Osteoblast (primary cell): ENCODE measurements around the gene ATRNL1. TPM values are rescaled to one million over a fixed set of nuclear protein-coding genes. Genes with fewer than 3 reads are reported as not detected.

Experiments
- DNase-seq: peaks from one replicate; pipeline ENCODE4 v3.0.0; 2011; ENCODE audit warnings: low spot score, mixed read lengths; ENCODE audit not compliant: insufficient read length; ENCODE audit errors: missing footprints
- H2AFZ ChIP-seq: 2 replicates; pipeline ENCODE4 v1.6.0; 2011; ENCODE audit warnings: mild to moderate bottlenecking, low read length
- H3K27ac ChIP-seq: 2 replicates; pipeline ENCODE4 v1.5.1; 2011; ENCODE audit warnings: mild to moderate bottlenecking, low read depth, low read length, moderate library complexity
- H3K27me3 ChIP-seq: 2 replicates; pipeline ENCODE4 v1.6.0; 2012; ENCODE audit warnings: mild to moderate bottlenecking, control low read depth, inconsistent platforms, low read length, moderate library complexity; ENCODE audit not compliant: insufficient read depth
- H3K36me3 ChIP-seq: 2 replicates; pipeline ENCODE4 v1.5.1; 2011; ENCODE audit warnings: mild to moderate bottlenecking, low read length, control low read depth, moderate library complexity; ENCODE audit not compliant: insufficient read depth
- H3K4me1 ChIP-seq: 2 replicates; pipeline ENCODE4 v1.5.1; 2011; ENCODE audit warnings: mild to moderate bottlenecking, low read length, control low read depth, moderate library complexity; ENCODE audit not compliant: insufficient read depth
- H3K4me2 ChIP-seq: 2 replicates; pipeline ENCODE4 v1.6.0; 2011; ENCODE audit warnings: mild to moderate bottlenecking, low read length; ENCODE audit not compliant: insufficient read depth
- H3K4me3 ChIP-seq: fragments of 200-600 bp; sonication (generic); 3 replicates; pipeline ENCODE4 v1.5.1; 2012; ENCODE audit warnings: mild to moderate bottlenecking, low read length, inconsistent platforms; ENCODE audit not compliant: insufficient read depth
- H3K79me2 ChIP-seq: 2 replicates; pipeline ENCODE4 v1.6.0; 2012; ENCODE audit warnings: mild to moderate bottlenecking, low read length, control low read depth, inconsistent platforms; ENCODE audit not compliant: insufficient read depth
- H3K9me3 ChIP-seq: 2 replicates; pipeline ENCODE4 v1.5.1; 2011; ENCODE audit warnings: low read depth, low read length, control low read depth
- H4K20me1 ChIP-seq: 2 replicates; pipeline ENCODE4 v1.6.0; 2012; ENCODE audit warnings: mild to moderate bottlenecking, low read length, control low read depth; ENCODE audit not compliant: insufficient read depth
- CTCF ChIP-seq: IDR thresholded peaks from 2 replicates; pipeline ENCODE4 v1.5.1; 2011; ENCODE audit warnings: mild to moderate bottlenecking, low read depth, low read length, moderate library complexity; ENCODE audit errors: extremely low read depth
- total RNA-seq: library from RNA; depleted of rRNA; stranded (reverse); fragments of >200 nt; gene quantifications from 2 replicates; pipeline ENCODE4 v1.2.3, GENCODE V29; 2012

The ATRNL1 gene
- total RNA-seq, 1 donor: 1.4 TPM

GRCh38 chr10:115964827-115965226, 871.7 kb downstream of the ATRNL1 start:
- no peak for DNase-seq
- Histone ChIP-seq H3K79me2 (no peaks in the 10 kb centered on the region), H4K20me1 (no peaks in the 10 kb centered on the region), H3K4me1 (no peaks in the 10 kb centered on the region), H3K27me3 (peaks cover 2% of the 10 kb centered on the region), H3K4me2 (no peak overlapping the region), H3K4me3 (no peak overlapping the region), H3K36me3 (no peaks in the 10 kb centered on the region), H3K27ac (no peak overlapping the region), H3K9me3 (no peaks in the 10 kb centered on the region), H2AFZ (no peak overlapping the region)
- TF ChIP-seq CTCF: no peak

- Histone ChIP-seq H3K4me3 (no peak overlapping the region), H3K4me1 (no peaks in the 10 kb centered on the region), H4K20me1 (no peaks in the 10 kb centered on the region), H3K27ac (no peak overlapping the region), H3K9me3 (no peaks in the 10 kb centered on the region), H3K4me2 (no peak overlapping the region), H3K36me3 (no peaks in the 10 kb centered on the region), H3K27me3 (peaks cover 2% of the 10 kb centered on the region), H2AFZ (no peak overlapping the region), H3K79me2 (no peaks in the 10 kb centered on the region)
- no peak for TF ChIP-seq CTCF
- DNase-seq: no peak
These were observed 872.2 kb downstream of the ATRNL1 start for GRCh38 chr10:115965376-115965775.

- TF ChIP-seq CTCF: no peak
- Histone ChIP-seq H3K36me3 (no peaks in the 10 kb centered on the region), H2AFZ (no peak overlapping the region), H3K4me1 (no peaks in the 10 kb centered on the region), H3K4me3 (no peak overlapping the region), H3K79me2 (no peaks in the 10 kb centered on the region), H3K4me2 (no peak overlapping the region), H3K9me3 (no peaks in the 10 kb centered on the region), H3K27me3 (peaks cover 2% of the 10 kb centered on the region), H3K27ac (no peak overlapping the region), H4K20me1 (no peaks in the 10 kb centered on the region)
- no peak for DNase-seq
These were observed 875.1 kb downstream of the ATRNL1 start for GRCh38 chr10:115968236-115968635.

- H4K20me1 ChIP-seq: no peaks in the 10 kb centered on the region
- H3K27ac ChIP-seq: no peak overlapping the region
- no peak overlapping the region for H3K4me3 ChIP-seq
- no peak overlapping the region for H2AFZ ChIP-seq
- no peaks in the 10 kb centered on the region for H3K9me3 ChIP-seq
- DNase-seq: no peak
- no peak overlapping the region for H3K4me2 ChIP-seq
- H3K79me2 ChIP-seq: no peaks in the 10 kb centered on the region
- H3K36me3 ChIP-seq: no peaks in the 10 kb centered on the region
- no peaks in the 10 kb centered on the region for H3K4me1 ChIP-seq
- peaks cover 2% of the 10 kb centered on the region for H3K27me3 ChIP-seq
- TF ChIP-seq CTCF: no peak
These were observed 876.4 kb downstream of the ATRNL1 start for GRCh38 chr10:115969591-115969990.
